NCI-H187 treated with DMSO at 0.1 percent for 48 hours (cell line): ENCODE results near the gene RAPGEF5.
"Not testable (repeated sequence)": the region's sequence is repeated elsewhere in the genome, so short reads cannot be mapped to it uniquely, and the experiment has no call there.

Source experiments
- DNase-seq: peaks from one replicate; lab custom pipeline; 2025; lab: John Stamatoyannopoulos, UW

RAPGEF5 gene

GRCh38 chr7:22082553-22082885, 274.4 kb downstream of the RAPGEF5 start:
- no peak for DNase-seq

GRCh38 chr7:22080219-22080618, 276.7 kb downstream of the RAPGEF5 start:
- DNase-seq, result not testable (repeated sequence)

- DNase-seq, result not testable (repeated sequence)
Measured at GRCh38 chr7:22078872-22079271, 278.1 kb downstream of the RAPGEF5 start.

GRCh38 chr7:22075561-22075960, 281.4 kb downstream of the RAPGEF5 start:
- no peak for DNase-seq

GRCh38 chr7:22074897-22075296, 282.1 kb downstream of the RAPGEF5 start:
- no peak for DNase-seq
